ENCODE results near the gene SPINK9. TPM values are rescaled to one million over a fixed set of nuclear protein-coding genes. Genes with fewer than 3 reads are reported as not detected.
"Not testable (repeated sequence)": the region's sequence is repeated elsewhere in the genome, so short reads cannot be mapped to it uniquely, and the experiment has no call there.

The SPINK9 gene
- total RNA-seq, 1 donor from 2014 or later, result not detected

GRCh38 chr5:148309746-148310145 is 25.6 kb upstream of the SPINK9 start:
- peaks cover 2% of the 10 kb centered on the region for H3K36me3 Mint-ChIP-seq (ENCODE audit: low read depth)
- no peaks in the 10 kb centered on the region for H3K4me1 Mint-ChIP-seq (ENCODE audit: low read depth)
- no peak overlapping the region for H3K4me3 Mint-ChIP-seq (ENCODE audit: unreplicated experiment)
- H3K9me3 Mint-ChIP-seq (ENCODE audit: low read depth), result peaks cover 15% of the 10 kb centered on the region
- peaks cover 20% of the 10 kb centered on the region for H3K27me3 Mint-ChIP-seq (ENCODE audit: low read depth)
- no peak for TF ChIP-seq CTCF (IDR thresholded peaks at IDR 0.05)
- no peak for DNase-seq (ENCODE audit: low spot score)
- H3K27ac Mint-ChIP-seq (ENCODE audit: unreplicated experiment), result no peak overlapping the region

GRCh38 chr5:148311484-148311883 is 23.9 kb upstream of the SPINK9 start:
- H3K36me3 Mint-ChIP-seq (ENCODE audit: low read depth), result peaks cover 2% of the 10 kb centered on the region
- H3K4me1 Mint-ChIP-seq (ENCODE audit: low read depth), result no peaks in the 10 kb centered on the region
- DNase-seq (ENCODE audit: low spot score), result no peak
- no peak overlapping the region for H3K27ac Mint-ChIP-seq (ENCODE audit: unreplicated experiment)
- H3K4me3 Mint-ChIP-seq (ENCODE audit: unreplicated experiment), result no peak overlapping the region
- TF ChIP-seq CTCF (IDR thresholded peaks at IDR 0.05), result no peak
- H3K27me3 Mint-ChIP-seq (ENCODE audit: low read depth), result peaks cover 21% of the 10 kb centered on the region
- peaks cover 15% of the 10 kb centered on the region for H3K9me3 Mint-ChIP-seq (ENCODE audit: low read depth)

GRCh38 chr5:148312153-148312552 is 23.2 kb upstream of the SPINK9 start, which contains the start of gene SPINK7:
Gene SPINK7, plus strand, starts transcription at chr5:148312423. Its CDS starts 61 bp downstream, at chr5:148312484.
- no peak for DNase-seq (ENCODE audit: low spot score)
- Mint-ChIP-seq H3K4me3 (ENCODE audit: unreplicated experiment) (no peak within 1 kb of the TSS), H3K27me3 (ENCODE audit: low read depth) (peaks cover 20% of the 10 kb centered on the region), H3K4me1 (ENCODE audit: low read depth) (no peaks in the 10 kb centered on the region), H3K36me3 (ENCODE audit: low read depth) (peaks cover 2% of the 10 kb centered on the region), H3K27ac (ENCODE audit: unreplicated experiment) (no peak within 1 kb of the TSS), H3K9me3 (ENCODE audit: low read depth) (peaks cover 15% of the 10 kb centered on the region)
- no peak for TF ChIP-seq CTCF (IDR thresholded peaks at IDR 0.05)

- Mint-ChIP-seq H3K27me3 (ENCODE audit: low read depth) (peaks cover 10% of the 10 kb centered on the region), H3K9me3 (ENCODE audit: low read depth) (peaks cover 7% of the 10 kb centered on the region)
- no peak for TF ChIP-seq CTCF (IDR thresholded peaks at IDR 0.05)
Measured at GRCh38 chr5:148314187-148314586, 21.2 kb upstream of the SPINK9 start.

DNA sequence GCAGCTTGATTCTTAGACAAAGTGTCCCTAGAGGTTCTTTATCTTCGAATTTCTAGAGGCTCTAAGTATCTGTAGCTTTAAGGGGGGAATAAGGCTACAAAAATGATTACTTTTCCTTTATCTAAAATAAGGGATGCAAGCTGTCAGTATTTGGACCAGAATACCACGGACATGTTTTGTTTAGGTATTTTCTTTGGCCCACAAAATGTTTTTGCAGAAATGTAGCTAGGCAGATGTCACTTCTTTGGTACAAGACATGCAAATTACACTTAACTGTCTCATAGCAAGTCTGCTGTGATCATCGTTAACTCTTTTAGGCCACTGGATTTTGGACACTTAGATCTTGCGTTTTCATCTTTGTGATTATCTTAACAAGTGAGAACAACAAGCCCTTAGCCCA is 20.6 kb upstream of the SPINK9 start:
- Mint-ChIP-seq H3K4me1 (ENCODE audit: low read depth) (peaks cover 2% of the 10 kb centered on the region), H3K4me3 (ENCODE audit: unreplicated experiment) (no peak overlapping the region), H3K36me3 (ENCODE audit: low read depth) (no peaks in the 10 kb centered on the region), H3K27me3 (ENCODE audit: low read depth) (peaks cover 6% of the 10 kb centered on the region), H3K27ac (ENCODE audit: unreplicated experiment) (no peak overlapping the region), H3K9me3 (ENCODE audit: low read depth) (peaks cover 2% of the 10 kb centered on the region)
- no peak for DNase-seq (ENCODE audit: low spot score)
- TF ChIP-seq CTCF (IDR thresholded peaks at IDR 0.05), result no peak

More at GRCh38 chr5:148314187-148314586, 21.2 kb upstream of the SPINK9 start:
- Mint-ChIP-seq H3K27ac (ENCODE audit: unreplicated experiment) (no peak overlapping the region), H3K4me1 (ENCODE audit: low read depth) (no peaks in the 10 kb centered on the region), H3K36me3 (ENCODE audit: low read depth) (no peaks in the 10 kb centered on the region), H3K4me3 (ENCODE audit: unreplicated experiment) (no peak overlapping the region)
- no peak for DNase-seq (ENCODE audit: low spot score)

GRCh38 chr5:148320011-148320963 is 15.1 kb upstream of the SPINK9 start:
- DNase-seq (ENCODE audit: low spot score); H3K27ac Mint-ChIP-seq (ENCODE audit: unreplicated experiment); H3K27me3 Mint-ChIP-seq (ENCODE audit: low read depth); H3K4me1 Mint-ChIP-seq (ENCODE audit: low read depth); H3K36me3 Mint-ChIP-seq (ENCODE audit: low read depth); H3K9me3 Mint-ChIP-seq (ENCODE audit: low read depth): not testable (repeated sequence)
- H3K4me3 Mint-ChIP-seq (ENCODE audit: unreplicated experiment), result peak overlapping the region; percentile 77

Data from chondrocyte (in vitro differentiated cells).